Measurements from ENCODE around the gene EEPD1.
"Not testable (repeated sequence)": the region's sequence is repeated elsewhere in the genome, so short reads cannot be mapped to it uniquely, and the experiment has no call there.

Gene EEPD1

DNA sequence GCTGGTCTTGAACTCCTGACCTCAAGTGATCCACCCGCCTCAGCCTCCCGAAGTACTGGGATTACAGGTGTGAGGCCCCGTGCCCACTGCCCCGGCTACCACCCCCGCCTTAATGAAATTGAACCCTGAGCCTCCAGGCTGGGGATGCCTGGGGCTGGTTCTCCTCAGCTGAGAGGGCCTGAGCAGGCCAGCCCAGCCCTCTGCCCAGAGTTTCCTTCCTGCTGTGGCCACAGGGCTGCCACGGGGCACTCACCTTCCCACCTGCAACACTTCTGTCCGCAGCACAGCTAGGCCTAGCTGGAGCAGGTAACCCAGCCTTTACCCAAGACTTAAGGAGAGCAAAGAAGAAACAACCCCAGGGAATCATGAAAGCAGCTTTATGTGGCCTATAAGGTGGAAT lies 158.5 kb downstream of the EEPD1 start:
- H3K27me3 ChIP-seq (ENCODE audit: control insufficient read depth, insufficient read depth, low read length), result no peaks in the 10 kb centered on the region
- H3K4me1 ChIP-seq (ENCODE audit: control insufficient read depth, insufficient read depth, low read length), result peaks cover 24% of the 10 kb centered on the region
- H3K36me3 ChIP-seq (ENCODE audit: control insufficient read depth, insufficient read depth, low read length), result no peaks in the 10 kb centered on the region
- H3K4me3 ChIP-seq (ENCODE audit: low read length), result no peak overlapping the region
- H3K9me3 ChIP-seq (ENCODE audit: control insufficient read depth, low read length), result no peaks in the 10 kb centered on the region
- H3K9ac ChIP-seq (ENCODE audit: low read length), result no peak overlapping the region

DNA sequence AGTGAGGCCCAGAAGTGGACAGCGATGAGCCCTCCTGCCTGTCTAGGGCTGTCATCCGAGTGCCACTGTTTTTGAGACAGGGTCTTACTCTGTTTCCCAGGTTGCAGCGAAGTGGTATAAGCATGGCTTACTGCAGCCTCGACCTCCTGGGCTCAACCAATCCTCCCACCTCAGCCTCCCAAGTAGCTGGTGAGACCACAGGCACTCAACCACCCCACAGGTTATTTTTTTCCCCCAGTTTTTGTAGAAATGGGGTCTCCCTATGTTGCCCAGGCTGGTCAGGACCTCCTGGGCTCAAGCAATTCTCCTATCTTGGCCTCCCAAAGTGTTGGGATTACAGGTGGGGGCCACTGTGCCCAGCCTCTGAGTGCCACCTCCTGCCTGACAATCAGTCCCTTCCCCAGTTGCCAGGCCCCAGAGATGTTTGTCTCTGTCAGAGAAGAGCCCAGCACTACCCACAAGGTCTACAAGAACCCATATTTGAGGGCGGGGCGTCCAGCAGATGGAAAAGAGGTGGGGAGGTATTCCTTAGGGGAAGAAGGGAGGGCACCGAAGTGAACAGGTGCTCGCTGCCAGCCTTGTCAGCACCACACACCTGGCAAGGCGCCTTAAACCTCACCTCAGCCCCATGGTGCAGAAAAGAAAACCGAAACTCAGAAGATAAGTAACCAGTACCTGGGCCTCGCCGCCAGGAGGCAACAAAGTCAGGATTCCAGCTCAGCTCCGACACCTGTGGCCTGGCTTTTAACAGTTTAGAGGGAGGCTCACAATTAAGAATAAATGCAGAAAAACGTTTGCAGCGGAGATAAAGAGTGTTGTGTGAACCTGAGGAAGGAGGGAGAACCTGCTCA lies 159.2 kb downstream of the EEPD1 start:
- Histone ChIP-seq H3K9ac (ENCODE audit: low read length) (peak overlapping the region; percentile 61), H3K27me3 (ENCODE audit: control insufficient read depth, insufficient read depth, low read length) (no peaks in the 10 kb centered on the region), H3K9me3 (ENCODE audit: control insufficient read depth, low read length) (no peaks in the 10 kb centered on the region), H3K4me1 (ENCODE audit: control insufficient read depth, insufficient read depth, low read length) (peaks cover 24% of the 10 kb centered on the region), H3K36me3 (ENCODE audit: control insufficient read depth, insufficient read depth, low read length) (no peaks in the 10 kb centered on the region), H3K4me3 (ENCODE audit: low read length) (no peak overlapping the region)

DNA sequence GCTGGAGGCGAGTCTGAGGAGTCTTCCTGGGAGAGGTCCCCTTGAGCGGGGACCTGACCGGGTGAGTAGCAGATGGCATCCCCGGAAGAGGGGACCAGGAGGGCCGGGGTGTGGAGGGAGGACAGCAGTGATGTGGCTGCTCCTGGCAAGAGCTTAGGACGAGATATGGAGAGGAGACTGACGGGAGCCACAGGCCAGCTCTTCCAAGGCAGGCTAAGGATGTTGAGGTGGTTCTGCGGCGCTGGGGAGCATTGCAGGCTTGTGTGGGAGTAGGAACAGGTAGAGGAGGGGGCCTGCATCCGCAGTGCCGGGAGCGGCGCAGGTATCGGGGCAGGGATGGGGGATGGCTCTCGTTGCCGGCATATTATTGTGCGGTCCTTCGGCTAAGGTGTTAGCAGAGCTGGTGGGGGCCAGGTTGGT lies 159.9 kb downstream of the EEPD1 start:
- H3K9me3 ChIP-seq (ENCODE audit: control insufficient read depth, low read length), result no peaks in the 10 kb centered on the region
- no peaks in the 10 kb centered on the region for H3K27me3 ChIP-seq (ENCODE audit: control insufficient read depth, insufficient read depth, low read length)

DNA sequence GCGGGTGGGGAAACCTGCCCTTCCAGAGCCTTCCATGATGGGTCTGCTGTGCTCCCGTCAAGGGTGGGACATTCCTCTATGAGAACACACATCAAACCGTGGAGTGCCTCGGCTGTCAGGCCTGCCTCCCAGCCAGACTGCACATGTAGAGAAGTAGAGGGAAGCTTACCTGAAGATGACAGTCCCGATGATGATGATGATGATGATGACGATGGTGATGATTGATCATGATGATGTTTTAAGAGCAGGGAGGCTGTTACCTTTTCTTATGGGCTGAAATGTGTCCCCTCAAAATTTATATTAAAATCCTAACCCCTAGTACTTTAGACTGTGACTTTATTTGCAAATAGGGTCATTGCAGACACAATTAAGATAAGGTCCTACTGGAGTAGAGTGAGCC lies 160.6 kb downstream of the EEPD1 start:
- Histone ChIP-seq H3K4me1 (ENCODE audit: control insufficient read depth, insufficient read depth, low read length) (peaks cover 24% of the 10 kb centered on the region), H3K9ac (ENCODE audit: low read length) (no peak overlapping the region), H3K36me3 (ENCODE audit: control insufficient read depth, insufficient read depth, low read length) (no peaks in the 10 kb centered on the region), H3K4me3 (ENCODE audit: low read length) (no peak overlapping the region), H3K27me3 (ENCODE audit: control insufficient read depth, insufficient read depth, low read length) (no peaks in the 10 kb centered on the region), H3K9me3 (ENCODE audit: control insufficient read depth, low read length) (no peaks in the 10 kb centered on the region)

More for the DNA sequence above, 159.9 kb downstream of the EEPD1 start:
- H3K4me3 ChIP-seq (ENCODE audit: low read length), result no peak overlapping the region
- H3K36me3 ChIP-seq (ENCODE audit: control insufficient read depth, insufficient read depth, low read length), result no peaks in the 10 kb centered on the region
- peaks cover 24% of the 10 kb centered on the region for H3K4me1 ChIP-seq (ENCODE audit: control insufficient read depth, insufficient read depth, low read length)
- peak overlapping the region; percentile 61 for H3K9ac ChIP-seq (ENCODE audit: low read length)

DNA sequence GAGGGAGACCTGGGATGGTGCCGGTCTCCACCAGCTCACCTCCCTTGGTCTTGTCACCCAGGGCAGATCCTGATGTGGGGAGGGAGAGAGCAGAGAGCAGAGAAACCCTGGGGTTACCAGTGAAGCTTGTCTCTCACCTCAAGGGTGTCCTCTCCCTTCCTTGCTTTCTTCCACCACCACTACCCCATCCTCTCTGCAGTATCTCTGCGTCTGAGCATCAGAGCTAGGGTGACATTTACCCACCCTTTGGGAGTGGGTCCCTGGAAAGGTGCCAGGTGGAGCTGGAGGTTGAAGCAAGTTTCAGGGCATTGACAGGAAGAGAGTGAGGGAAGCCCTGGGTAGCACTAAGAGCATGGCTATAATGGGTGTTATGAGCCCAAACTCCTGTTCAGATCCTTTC lies 161.4 kb downstream of the EEPD1 start:
- H3K9ac ChIP-seq (ENCODE audit: low read length), result no peak overlapping the region
- H3K27me3 ChIP-seq (ENCODE audit: control insufficient read depth, insufficient read depth, low read length), result no peaks in the 10 kb centered on the region
- H3K4me3 ChIP-seq (ENCODE audit: low read length), result no peak overlapping the region

DNA sequence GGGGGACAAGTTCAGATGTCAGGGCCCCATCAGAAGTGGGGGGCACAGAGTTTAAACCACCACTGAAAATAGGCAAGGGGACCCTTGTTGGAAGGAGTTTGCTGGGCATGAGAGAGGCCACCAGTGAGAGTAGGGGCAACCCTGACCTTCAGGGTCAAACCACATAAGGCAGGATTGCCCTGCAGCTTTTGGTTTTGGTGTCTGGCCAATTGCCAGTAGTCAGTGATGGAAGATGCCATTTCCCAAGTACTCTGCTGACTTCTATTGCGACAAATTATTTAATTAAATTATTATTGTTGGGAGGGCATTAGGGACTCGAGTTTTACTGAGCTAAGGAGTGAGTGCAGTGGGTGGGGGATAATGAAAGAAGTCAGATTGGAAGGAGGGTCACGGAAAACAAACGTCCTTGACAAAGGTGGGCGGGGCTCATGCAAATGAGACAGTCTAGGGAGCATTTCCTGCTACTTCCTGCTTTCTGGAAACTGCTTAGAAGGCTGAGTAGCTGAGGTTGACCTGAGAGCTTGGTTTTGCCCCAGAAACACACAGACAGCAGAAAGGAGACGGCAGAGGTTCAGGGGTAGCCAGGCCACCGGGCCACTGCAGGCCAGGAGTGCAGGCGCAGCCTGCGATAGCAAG lies 162.4 kb downstream of the EEPD1 start:
- Histone ChIP-seq H3K9me3 (ENCODE audit: control insufficient read depth, low read length) (no peaks in the 10 kb centered on the region), H3K9ac (ENCODE audit: low read length) (no peak overlapping the region), H3K4me1 (ENCODE audit: control insufficient read depth, insufficient read depth, low read length) (peaks cover 24% of the 10 kb centered on the region), H3K4me3 (ENCODE audit: low read length) (no peak overlapping the region), H3K36me3 (ENCODE audit: control insufficient read depth, insufficient read depth, low read length) (no peaks in the 10 kb centered on the region), H3K27me3 (ENCODE audit: control insufficient read depth, insufficient read depth, low read length) (no peaks in the 10 kb centered on the region)

More for the DNA sequence above, 161.4 kb downstream of the EEPD1 start:
- H3K4me1 ChIP-seq (ENCODE audit: control insufficient read depth, insufficient read depth, low read length), result peaks cover 24% of the 10 kb centered on the region
- H3K9me3 ChIP-seq (ENCODE audit: control insufficient read depth, low read length), result no peaks in the 10 kb centered on the region
- no peaks in the 10 kb centered on the region for H3K36me3 ChIP-seq (ENCODE audit: control insufficient read depth, insufficient read depth, low read length)

DNA sequence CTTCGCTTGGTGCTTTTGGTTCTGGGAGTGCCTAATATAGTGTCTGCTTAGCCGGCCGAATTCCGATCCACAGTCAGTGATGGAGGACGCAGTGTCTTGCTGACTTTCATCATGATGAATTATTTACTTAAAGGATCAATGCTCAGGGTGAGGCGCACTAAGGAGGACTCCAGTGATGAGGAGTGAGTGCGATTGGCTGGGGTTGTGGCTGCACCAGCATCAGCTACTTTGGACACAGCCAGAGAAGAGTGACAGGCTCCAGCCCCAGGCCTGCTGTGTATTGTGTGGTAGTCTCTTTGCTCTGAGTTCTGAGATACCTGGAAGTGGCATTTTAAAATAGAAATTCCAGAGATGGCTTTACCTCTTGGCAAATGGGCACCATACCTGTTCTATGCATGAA lies 163.3 kb downstream of the EEPD1 start:
- H3K36me3 ChIP-seq (ENCODE audit: control insufficient read depth, insufficient read depth, low read length), result no peaks in the 10 kb centered on the region
- peaks cover 24% of the 10 kb centered on the region for H3K4me1 ChIP-seq (ENCODE audit: control insufficient read depth, insufficient read depth, low read length)
- no peak overlapping the region for H3K4me3 ChIP-seq (ENCODE audit: low read length)
- H3K27me3 ChIP-seq (ENCODE audit: control insufficient read depth, insufficient read depth, low read length), result no peaks in the 10 kb centered on the region
- no peaks in the 10 kb centered on the region for H3K9me3 ChIP-seq (ENCODE audit: control insufficient read depth, low read length)
- no peak overlapping the region for H3K9ac ChIP-seq (ENCODE audit: low read length)

DNA sequence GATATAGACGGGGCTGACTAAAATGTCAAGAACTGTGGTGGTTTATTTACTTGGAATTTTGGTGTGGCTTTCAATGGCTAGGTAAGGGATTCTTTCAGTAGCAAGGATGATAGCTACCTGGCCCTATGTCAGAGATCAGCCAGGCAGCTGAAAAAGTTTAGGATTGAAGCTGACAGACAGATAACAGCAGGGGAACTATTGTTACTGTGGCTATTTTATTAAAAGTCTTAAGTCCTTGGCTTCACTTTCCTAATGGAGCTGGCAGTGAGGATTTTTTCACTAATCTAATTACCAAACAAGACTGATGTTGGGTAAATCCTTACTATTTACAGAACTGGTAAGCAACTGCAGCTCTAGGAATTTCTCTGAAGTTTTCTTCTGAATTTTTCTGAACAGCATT lies 164.2 kb downstream of the EEPD1 start:
- H3K9ac ChIP-seq (ENCODE audit: low read length), result no peak overlapping the region
- peaks cover 22% of the 10 kb centered on the region for H3K4me1 ChIP-seq (ENCODE audit: control insufficient read depth, insufficient read depth, low read length)
- H3K4me3 ChIP-seq (ENCODE audit: low read length), result no peak overlapping the region
- H3K9me3 ChIP-seq (ENCODE audit: control insufficient read depth, low read length), result no peaks in the 10 kb centered on the region
- H3K27me3 ChIP-seq (ENCODE audit: control insufficient read depth, insufficient read depth, low read length), result no peaks in the 10 kb centered on the region
- H3K36me3 ChIP-seq (ENCODE audit: control insufficient read depth, insufficient read depth, low read length), result no peaks in the 10 kb centered on the region

DNA sequence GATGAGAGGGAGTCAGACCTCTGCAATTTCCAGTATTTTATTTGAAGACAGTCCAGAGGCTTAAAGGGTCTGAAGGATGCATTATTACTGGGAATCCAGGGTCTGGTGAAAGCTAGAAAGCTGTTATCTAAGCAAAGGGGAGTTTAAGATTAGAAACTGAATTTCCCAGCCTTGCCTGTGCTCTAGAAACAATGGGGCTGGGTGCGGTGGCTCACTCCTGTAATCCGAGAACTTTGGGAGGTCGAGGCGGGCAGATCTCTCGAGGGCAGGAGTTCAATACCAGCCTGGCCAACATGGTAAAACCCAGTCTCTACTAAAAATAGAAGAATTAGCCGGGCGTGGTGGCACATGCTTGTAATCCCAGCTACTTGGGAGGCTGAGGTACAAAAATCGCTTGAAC lies 165.1 kb downstream of the EEPD1 start:
- Histone ChIP-seq H3K9ac (ENCODE audit: low read length) (no peak overlapping the region), H3K4me3 (ENCODE audit: low read length) (no peak overlapping the region), H3K4me1 (ENCODE audit: control insufficient read depth, insufficient read depth, low read length) (peaks cover 14% of the 10 kb centered on the region), H3K27me3 (ENCODE audit: control insufficient read depth, insufficient read depth, low read length) (no peaks in the 10 kb centered on the region), H3K9me3 (ENCODE audit: control insufficient read depth, low read length) (no peaks in the 10 kb centered on the region), H3K36me3 (ENCODE audit: control insufficient read depth, insufficient read depth, low read length) (no peaks in the 10 kb centered on the region)

DNA sequence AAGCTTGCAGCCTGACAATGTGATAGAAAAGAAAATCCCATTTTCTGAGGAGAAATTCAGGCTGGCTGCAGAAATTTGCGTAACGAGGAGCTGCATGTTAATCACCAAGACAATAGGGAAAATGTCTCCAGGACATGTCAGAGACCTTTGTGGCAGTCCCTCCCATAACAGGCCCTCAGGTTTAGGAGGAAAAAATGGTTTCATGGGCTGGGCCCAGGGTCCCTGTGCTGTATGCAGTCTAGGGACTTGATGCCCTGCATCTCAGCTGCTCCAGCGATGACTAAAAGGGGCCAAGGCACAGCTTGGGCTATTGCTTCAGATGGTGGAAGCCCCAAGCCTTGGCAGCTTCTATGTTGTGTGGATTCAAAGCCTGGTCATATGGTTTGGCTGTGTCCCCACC lies 168.2 kb downstream of the EEPD1 start:
- H3K9me3 ChIP-seq (ENCODE audit: control insufficient read depth, low read length); H3K9ac ChIP-seq (ENCODE audit: low read length); H3K4me3 ChIP-seq (ENCODE audit: low read length); H3K4me1 ChIP-seq (ENCODE audit: control insufficient read depth, insufficient read depth, low read length); H3K27me3 ChIP-seq (ENCODE audit: control insufficient read depth, insufficient read depth, low read length); H3K36me3 ChIP-seq (ENCODE audit: control insufficient read depth, insufficient read depth, low read length): not testable (repeated sequence)

DNA sequence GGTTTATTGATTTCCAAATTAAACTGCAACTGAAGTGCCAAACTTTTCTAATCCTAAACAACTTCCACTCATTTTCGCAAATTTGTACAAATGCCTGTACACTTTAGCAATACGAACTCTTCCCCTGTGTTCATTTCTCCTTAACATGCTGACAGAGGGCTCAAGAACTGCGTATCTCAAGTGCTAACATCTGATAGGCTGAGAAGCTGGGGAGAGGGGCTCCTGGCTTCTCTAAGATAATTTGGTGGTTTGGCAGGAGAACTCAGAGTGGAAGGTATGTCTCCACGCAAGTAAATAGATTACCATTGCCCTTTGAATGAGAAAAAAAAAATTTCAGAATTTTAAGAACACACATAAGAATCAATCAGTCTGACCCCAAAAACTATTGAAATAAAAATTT lies 183.3 kb downstream of the EEPD1 start:
- Histone ChIP-seq H3K4me3 (ENCODE audit: low read length) (no peak overlapping the region), H3K9ac (ENCODE audit: low read length) (no peak overlapping the region)

DNA sequence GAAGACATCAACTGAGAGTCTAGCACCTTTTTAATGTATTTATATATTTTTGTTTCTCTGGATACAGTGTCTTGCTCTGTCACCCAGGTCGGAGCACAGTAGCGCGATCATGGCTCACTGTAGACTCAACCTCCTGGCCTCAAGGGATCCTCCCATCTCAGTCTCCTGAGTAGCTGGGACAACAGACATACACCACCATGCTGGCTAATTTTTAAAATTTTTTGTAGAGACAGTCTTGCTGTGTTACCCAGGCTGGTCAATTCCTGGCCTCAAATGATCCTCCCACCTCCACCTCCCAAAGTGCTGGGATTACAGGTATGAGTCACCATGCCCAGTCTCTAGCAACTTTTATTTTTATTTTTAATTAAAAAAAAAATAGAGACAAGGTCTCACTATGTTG lies 185.2 kb downstream of the EEPD1 start:
- Histone ChIP-seq H3K9me3 (ENCODE audit: control insufficient read depth, low read length) (no peaks in the 10 kb centered on the region), H3K9ac (ENCODE audit: low read length) (no peak overlapping the region), H3K27me3 (ENCODE audit: control insufficient read depth, insufficient read depth, low read length) (no peaks in the 10 kb centered on the region), H3K36me3 (ENCODE audit: control insufficient read depth, insufficient read depth, low read length) (no peaks in the 10 kb centered on the region), H3K4me1 (ENCODE audit: control insufficient read depth, insufficient read depth, low read length) (no peaks in the 10 kb centered on the region), H3K4me3 (ENCODE audit: low read length) (no peak overlapping the region)

More for the DNA sequence above, 183.3 kb downstream of the EEPD1 start:
- no peaks in the 10 kb centered on the region for H3K4me1 ChIP-seq (ENCODE audit: control insufficient read depth, insufficient read depth, low read length)
- H3K36me3 ChIP-seq (ENCODE audit: control insufficient read depth, insufficient read depth, low read length), result no peaks in the 10 kb centered on the region
- H3K27me3 ChIP-seq (ENCODE audit: control insufficient read depth, insufficient read depth, low read length), result no peaks in the 10 kb centered on the region
- H3K9me3 ChIP-seq (ENCODE audit: control insufficient read depth, low read length), result no peaks in the 10 kb centered on the region

Data from mucosa of stomach (tissue), 1 donor.